ENCODE data around the gene ZIC4.

DNA sequence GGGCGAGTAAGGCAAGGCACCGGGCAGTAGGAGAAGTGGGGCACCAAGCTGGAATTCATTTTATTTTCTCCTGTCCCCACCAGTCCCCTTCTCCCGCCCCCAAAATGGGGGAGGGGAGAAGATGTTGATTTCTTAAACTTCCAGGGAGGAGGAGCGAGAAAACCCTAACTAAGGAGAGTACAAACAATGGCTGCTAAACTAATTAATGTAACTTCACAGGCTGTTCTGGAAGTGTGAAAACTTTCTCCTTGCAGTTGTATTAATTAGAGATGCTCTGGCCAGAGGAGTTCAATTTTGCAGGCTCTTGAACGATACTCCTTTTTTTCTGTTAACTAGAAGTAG, 11.5 kb downstream of the ZIC4 start:
- no peak for TF ChIP-seq POLR2A (IDR thresholded peaks at IDR 0.05)
- TF ChIP-seq, protein P1, sequence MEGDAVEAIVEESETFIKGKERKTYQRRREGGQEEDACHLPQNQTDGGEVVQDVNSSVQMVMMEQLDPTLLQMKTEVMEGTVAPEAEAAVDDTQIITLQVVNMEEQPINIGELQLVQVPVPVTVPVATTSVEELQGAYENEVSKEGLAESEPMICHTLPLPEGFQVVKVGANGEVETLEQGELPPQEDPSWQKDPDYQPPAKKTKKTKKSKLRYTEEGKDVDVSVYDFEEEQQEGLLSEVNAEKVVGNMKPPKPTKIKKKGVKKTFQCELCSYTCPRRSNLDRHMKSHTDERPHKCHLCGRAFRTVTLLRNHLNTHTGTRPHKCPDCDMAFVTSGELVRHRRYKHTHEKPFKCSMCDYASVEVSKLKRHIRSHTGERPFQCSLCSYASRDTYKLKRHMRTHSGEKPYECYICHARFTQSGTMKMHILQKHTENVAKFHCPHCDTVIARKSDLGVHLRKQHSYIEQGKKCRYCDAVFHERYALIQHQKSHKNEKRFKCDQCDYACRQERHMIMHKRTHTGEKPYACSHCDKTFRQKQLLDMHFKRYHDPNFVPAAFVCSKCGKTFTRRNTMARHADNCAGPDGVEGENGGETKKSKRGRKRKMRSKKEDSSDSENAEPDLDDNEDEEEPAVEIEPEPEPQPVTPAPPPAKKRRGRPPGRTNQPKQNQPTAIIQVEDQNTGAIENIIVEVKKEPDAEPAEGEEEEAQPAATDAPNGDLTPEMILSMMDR (IDR thresholded peaks at IDR 0.05): no peak
